HG03565 (cell line): ENCODE data around the gene SMCO3.

Source experiments
- ATAC-seq: cut with Tn5 transposase; IDR thresholded peaks from one replicate; pipeline ENCODE4 v1.9.1; 2021; ENCODE audit warnings: mild to moderate bottlenecking, moderate library complexity; ENCODE audit not compliant: unreplicated experiment

Gene SMCO3

DNA sequence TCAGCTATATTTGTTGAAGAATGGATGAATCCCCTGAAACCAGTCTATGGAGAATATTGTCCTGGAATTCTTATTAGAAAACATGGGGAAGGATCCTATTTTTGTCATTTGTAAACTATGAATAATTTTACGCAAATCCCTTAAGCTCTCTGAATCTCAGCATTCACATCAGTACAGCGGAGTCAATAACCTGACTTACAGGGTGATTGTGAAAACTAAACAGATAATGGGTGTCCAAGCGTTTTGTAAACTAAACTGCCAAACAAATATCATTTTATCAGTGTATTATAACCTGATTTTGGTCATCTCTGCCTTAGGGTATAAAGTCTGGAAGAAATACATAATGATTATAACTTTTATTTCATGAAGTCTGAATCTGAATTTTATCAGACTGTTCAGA lies 19.4 kb upstream of the SMCO3 start:
- no peak for ATAC-seq

DNA sequence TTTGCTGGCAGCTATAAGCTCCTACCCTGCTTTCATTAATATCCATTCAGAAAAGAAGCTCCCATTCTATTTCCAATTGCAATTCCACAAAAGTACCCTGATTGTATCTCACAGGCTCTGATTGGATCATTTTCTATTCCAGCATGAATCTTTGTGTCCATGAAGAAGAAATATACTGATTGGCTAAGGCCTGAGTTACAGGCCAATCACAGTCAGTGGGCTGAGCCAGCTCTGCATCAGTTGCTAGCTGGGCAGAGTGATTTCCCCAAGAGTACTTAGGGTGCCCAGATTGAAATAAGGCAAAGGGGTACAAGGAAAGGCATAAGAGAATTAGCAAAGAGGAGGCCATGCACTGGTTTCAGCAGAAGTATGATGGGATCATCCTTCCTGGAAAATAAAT lies 14.9 kb upstream of the SMCO3 start:
- ATAC-seq: peak; percentile 91

GRCh38 chr12:14827043-14827442 lies 13.1 kb upstream of the SMCO3 start:
- ATAC-seq: no peak

DNA sequence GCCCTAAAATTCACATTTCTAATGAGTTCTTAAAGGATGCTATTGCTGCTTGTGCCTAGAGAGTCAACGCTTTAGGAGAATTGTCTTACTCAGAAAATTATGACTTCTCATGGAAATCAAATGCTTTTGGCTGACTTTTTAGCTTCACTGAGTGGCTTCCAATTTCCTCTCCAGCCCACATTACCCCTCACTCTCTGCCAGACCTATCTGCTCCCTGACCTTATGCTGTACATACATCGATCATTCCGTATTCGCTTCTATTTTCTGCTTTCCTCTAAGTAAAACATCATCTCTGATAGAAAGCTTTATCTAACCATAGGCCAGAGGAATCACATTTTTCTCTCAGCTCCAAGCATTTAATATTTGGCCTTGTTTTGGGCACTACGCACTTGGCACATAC lies 12.5 kb upstream of the SMCO3 start:
- ATAC-seq: no peak

DNA sequence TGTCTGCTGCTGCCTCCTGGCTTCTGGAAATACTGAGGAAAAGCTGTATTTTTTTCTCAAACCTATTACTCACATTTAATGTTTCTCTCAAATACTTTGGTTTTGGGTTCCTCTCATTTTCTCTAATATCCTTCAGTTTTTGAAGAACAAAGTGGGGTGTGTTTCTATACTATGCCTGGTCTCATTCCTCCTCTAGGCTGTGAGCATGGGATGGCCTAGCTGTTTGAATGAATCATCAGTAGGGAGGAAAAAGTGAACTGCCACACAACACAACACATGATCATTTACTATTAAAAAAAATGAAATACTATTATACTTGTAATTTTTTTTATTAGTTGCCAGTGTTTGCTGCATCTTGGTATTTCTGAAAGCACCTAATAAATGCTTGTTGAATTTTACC lies 11.3 kb upstream of the SMCO3 start:
- no peak for ATAC-seq

GRCh38 chr12:14824012-14824634 lies 10.1 kb upstream of the SMCO3 start:
- ATAC-seq: no peak

DNA sequence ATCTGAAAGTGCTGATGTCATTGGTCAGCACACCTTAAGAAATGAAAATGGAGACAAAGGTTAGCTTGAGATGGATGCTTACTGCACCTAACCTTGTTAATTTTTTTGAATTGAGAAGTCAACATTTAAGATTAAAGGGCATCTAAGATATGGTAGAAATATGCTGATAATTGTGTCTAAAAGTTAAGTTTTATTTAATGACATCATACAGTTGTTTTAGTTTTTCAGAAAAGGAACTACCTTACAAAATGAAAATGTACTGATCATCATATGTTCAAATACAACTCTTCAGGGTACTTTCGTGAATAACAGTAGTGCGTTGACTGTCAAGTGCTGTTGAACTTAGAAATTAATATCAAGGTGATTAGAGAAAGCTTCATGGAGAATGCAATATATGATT lies 2.5 kb downstream of the SMCO3 start:
- ATAC-seq: no peak

GRCh38 chr12:14810953-14811483 lies 3.0 kb downstream of the SMCO3 start:
- no peak for ATAC-seq

DNA sequence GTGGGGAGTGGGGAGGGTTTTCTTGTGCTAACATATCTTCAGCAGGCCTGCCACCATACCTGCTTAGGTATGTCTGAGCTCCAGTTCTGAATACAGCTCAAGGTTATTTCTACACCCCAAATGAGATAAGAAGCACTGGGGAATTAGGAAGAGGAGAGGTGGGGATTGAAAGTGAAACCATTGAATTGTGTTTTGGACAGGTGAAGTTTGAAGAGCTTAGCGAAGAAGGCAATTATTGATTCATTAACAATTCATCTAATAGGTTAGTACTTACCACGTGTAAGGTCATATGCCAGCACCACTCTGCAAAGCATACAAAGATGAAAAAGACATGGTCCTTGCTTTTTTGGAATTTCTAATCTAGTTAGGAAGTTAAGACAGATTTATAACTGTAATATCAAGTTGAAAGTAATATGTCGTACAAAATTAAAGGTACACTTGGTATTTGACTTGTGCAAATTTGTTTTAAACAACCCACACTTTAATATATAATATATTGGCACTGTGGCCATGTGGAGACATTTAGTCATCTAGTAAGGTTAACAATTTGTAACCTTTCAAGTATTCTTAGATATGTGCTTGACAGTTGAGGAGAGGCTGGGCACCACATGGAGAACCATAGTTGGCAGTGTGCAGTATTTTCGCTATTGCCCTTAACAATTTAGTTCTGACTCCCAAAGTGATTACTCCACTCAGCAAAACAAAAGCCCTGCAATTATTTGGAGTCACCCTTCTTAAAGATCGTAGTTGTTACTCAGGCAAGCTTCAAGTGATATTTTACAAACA lies 3.6 kb downstream of the SMCO3 start:
- no peak for ATAC-seq

DNA sequence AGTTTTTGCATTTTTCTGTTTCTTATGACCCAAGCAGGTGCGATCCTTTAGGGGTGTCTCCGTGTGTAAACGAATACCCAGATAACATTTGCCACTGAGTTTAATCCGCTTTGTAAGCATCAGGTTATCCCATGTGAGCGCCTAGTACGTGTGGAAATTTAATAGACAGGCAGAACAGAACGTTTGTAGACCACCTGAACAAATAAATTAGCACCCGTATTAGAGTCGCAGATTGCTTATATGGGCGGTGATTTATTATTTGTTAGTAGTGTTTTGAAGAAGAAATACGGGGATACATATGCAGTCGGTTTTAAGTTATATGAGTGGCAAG lies 10.2 kb downstream of the SMCO3 start:
- peak; percentile 4 for ATAC-seq

- peak; percentile 99 for ATAC-seq
These were observed 10.8 kb downstream of the SMCO3 start, which contains the start of the genes C12orf60 and WBP11 for GRCh38 chr12:14803011-14803829. Gene C12orf60, plus strand, starts transcription at chr12:14803670. Its CDS starts 19,266 bp downstream, at chr12:14822936. Gene WBP11, minus strand, starts transcription at chr12:14803478. Its CDS starts 2,095 bp downstream, at chr12:14801383.

DNA sequence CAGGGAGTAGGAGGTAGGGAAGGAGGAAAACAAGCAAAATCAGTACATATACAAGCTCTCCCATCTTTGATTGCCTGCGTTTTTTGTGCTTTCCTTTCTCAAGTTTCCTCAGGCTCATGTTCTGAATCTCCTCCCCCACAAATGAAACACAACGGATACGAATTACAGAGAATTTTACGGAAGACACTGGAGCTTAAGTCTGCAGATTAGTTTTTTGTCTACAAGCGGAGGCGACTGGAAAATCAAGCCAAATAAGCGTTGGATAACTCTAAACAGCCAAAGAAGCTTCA lies 11.3 kb downstream of the SMCO3 start:
- ATAC-seq: no peak

DNA sequence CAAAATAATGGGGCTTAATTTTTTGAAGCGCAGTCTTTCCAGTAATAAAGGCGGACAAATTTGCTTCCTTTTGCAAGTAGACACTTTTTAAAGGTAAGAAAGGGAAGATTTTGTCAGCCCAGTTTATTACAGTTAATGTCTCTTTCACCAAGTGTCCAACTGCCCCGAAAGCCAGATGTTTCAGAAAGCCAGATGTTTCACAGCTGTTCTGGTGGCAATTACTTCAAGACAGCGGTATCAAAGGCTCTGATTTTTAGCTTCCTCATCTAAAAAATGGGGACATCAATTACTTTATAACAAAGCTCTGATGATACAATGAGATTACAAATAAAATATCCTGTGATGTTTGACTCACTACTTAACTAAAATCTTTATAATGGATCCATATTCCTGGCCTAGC lies 11.7 kb downstream of the SMCO3 start:
- ATAC-seq: no peak

GRCh38 chr12:14795028-14795448 lies 18.9 kb downstream of the SMCO3 start:
- ATAC-seq: no peak

DNA sequence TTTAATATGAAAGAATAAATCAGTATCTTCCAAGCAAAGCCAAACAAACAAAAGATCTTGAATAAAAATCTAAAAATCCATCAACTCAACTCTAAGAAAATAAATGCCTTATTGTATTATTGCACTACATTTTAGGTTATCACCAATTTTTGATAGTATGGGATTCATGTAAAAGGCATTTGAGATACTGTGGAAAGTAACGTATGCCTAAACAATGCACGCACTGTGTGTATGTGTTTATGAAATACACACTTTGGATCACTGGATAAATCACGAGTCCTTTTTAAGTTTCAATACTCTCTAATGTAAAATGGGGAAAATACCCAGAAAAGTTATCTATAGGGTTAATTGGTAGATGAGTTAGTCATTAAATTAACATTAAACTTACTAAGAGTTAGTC lies 28.4 kb downstream of the SMCO3 start:
- ATAC-seq: no peak

GRCh38 chr12:14784471-14784870 lies 29.5 kb downstream of the SMCO3 start:
- ATAC-seq: no peak

DNA sequence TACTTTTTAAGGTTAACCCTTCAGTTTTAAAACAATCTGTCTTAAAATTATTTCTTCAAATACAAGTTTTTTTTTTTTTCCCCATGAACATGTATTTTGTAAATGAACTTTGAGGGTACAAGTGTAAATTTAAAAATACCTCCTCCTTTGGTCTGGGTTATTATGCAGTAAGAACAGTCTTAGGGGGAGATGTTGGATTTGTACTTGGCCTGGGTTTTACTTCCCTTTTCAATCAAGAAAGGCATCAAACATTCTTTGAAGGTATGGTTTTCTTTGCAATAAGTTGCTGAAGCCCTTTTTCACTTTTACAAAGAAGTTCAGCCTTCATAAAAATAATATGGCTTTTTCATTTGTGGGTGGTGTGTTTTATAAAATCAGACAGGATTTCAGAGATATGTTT lies 31.2 kb downstream of the SMCO3 start:
- no peak for ATAC-seq

DNA sequence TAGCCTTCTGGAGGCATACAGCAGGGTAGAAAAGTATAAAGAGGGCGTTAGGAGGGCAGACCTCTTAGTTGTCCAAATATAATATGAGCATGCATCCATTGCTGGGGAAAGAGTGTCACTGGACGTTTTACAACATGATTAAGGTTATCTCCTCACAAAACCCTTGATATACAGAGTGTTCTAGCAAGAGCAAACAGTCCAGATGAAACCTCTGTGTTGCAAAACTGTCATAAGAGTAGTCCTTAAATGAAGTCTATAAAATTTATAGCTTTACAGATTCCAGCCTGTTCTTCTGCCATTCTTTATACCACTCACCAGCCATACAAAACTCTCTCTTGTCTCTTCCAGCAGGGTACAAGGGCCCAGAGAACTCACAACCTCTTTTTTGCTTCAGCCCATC lies 32.4 kb downstream of the SMCO3 start:
- ATAC-seq: no peak

DNA sequence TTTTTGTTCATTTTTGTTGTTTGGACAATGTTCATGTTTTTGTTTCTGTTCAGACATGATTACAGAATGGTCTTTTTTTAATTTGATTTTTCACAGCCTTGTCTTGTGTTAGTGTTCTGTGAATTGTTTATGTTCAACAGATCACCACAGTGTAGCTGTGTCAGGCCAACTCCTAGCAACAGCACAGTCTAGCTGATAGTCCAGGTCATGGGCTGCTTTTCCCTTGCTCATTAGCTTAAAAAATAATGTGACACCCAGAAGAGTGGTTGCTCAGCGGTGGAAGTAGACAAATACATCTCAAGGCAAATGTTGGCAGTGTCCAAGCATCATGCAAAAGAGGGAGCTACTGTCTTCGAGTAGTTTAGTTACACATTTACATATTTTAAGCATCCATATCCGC lies 33.1 kb downstream of the SMCO3 start:
- no peak for ATAC-seq

GRCh38 chr12:14779834-14780233 lies 34.1 kb downstream of the SMCO3 start:
- ATAC-seq: no peak

GRCh38 chr12:14777271-14777670 lies 36.7 kb downstream of the SMCO3 start:
- ATAC-seq: no peak
